A673 (cell line): ENCODE results near the gene LARGE1. TPM values are rescaled to one million over a fixed set of nuclear protein-coding genes. Genes with fewer than 3 reads are reported as not detected.

Experiments used
- BruUV-seq: library from RNA; stranded (reverse); fragments of 400-500 nt; replicated peaks from 2 replicates; lab custom pipeline; 2021; lab: Mats Ljungman, UMichigan
- CTCF ChIA-PET: fragments of 300-600 bp; sonication (Branson Sonifier 250); formaldehyde crosslinking; loops from one replicate; lab custom pipeline; 2022; ENCODE audit warnings: antibody characterized with exemption; lab: Charles Lee
- POLR2A ChIA-PET: fragments of 300-600 bp; sonication (Branson Sonifier 250); formaldehyde crosslinking; loops from one replicate; lab custom pipeline; 2022; ENCODE audit warnings: antibody characterized with exemption; ENCODE audit not compliant: low non-redundant PET; lab: Charles Lee
- DNase-seq: peaks from one replicate; pipeline ENCODE4 v3.0.0-alpha.2; 2015; ENCODE audit warnings: low spot score
- H3K27ac ChIP-seq: fragments of 200-600 bp; sonication (generic); 2 replicates; pipeline ENCODE4 v1.5.1; 2016; ENCODE audit warnings: mixed run types, low read depth, mild to moderate bottlenecking, mixed read lengths, antibody characterized with exemption, low read length; ENCODE audit not compliant: poor library complexity, severe bottlenecking
- H3K27me3 ChIP-seq: fragments of 200-600 bp; sonication (generic); replicated peaks from 2 replicates; pipeline ENCODE4 v1.6.1; 2017; ENCODE audit warnings: mixed run types, low read depth, mild to moderate bottlenecking, mixed read lengths, antibody characterized with exemption, low read length; ENCODE audit not compliant: insufficient read depth, poor library complexity
- H3K36me3 ChIP-seq: fragments of 200-600 bp; sonication (generic); 2 replicates; pipeline ENCODE4 v1.6.1; 2016; ENCODE audit warnings: mixed run types, mild to moderate bottlenecking, mixed read lengths, antibody characterized with exemption, low read length; ENCODE audit not compliant: insufficient read depth, poor library complexity, severe bottlenecking
- H3K4me1 ChIP-seq: fragments of 200-600 bp; sonication (generic); 2 replicates; pipeline ENCODE4 v1.6.1; 2017; ENCODE audit warnings: mixed run types, mild to moderate bottlenecking, mixed read lengths, antibody characterized with exemption, low read length; ENCODE audit not compliant: insufficient read depth, poor library complexity, severe bottlenecking
- H3K4me3 ChIP-seq: fragments of 200-600 bp; sonication (generic); 2 replicates; pipeline ENCODE4 v1.5.1; 2016; ENCODE audit warnings: low read depth, mixed run types, mild to moderate bottlenecking, mixed read lengths, low read length; ENCODE audit not compliant: poor library complexity, severe bottlenecking
- H3K9me3 ChIP-seq: fragments of 200-600 bp; sonication (generic); 2 replicates; pipeline ENCODE4 v1.6.1; 2016; ENCODE audit warnings: mixed run types, low read depth, mild to moderate bottlenecking, mixed read lengths, antibody characterized with exemption, low read length; ENCODE audit not compliant: poor library complexity, severe bottlenecking
- CTCF ChIP-seq: fragments of 300-800, 200-600 bp; sonication (generic); conservative IDR thresholded peaks from 2 replicates; pipeline ENCODE4 v1.5.1; 2017; ENCODE audit warnings: low read depth, mild to moderate bottlenecking, antibody characterized with exemption, low read length, moderate library complexity, mixed read lengths
- EZH2 ChIP-seq: fragments of 200-600 bp; sonication (generic); IDR thresholded peaks from 2 replicates; pipeline ENCODE4 v1.6.1; 2017; ENCODE audit warnings: borderline replicate concordance, low read depth, mild to moderate bottlenecking, mixed read lengths, antibody characterized with exemption, low read length; ENCODE audit not compliant: poor library complexity, severe bottlenecking
- intact Hi-C: fragments of 100-400 bp; cut with micrococcal nuclease; formaldehyde crosslinking; loops from one replicate; pipeline ENCODE4 v1.10.0; 2022; ENCODE audit not compliant: unreplicated experiment
- total RNA-seq: library from RNA; stranded (reverse); gene quantifications from 2 replicates; pipeline ENCODE4 v1.2.3, GENCODE V29; 2021

The LARGE1 gene
- total RNA-seq, 1 experiment from 2014 or later: not detected

- Histone ChIP-seq H3K4me3 (no peak overlapping the region), H3K27ac (no peak overlapping the region), H3K4me1 (no peaks in the 10 kb centered on the region), H3K27me3 (peaks cover 4% of the 10 kb centered on the region), H3K36me3 (no peaks in the 10 kb centered on the region), H3K9me3 (no peaks in the 10 kb centered on the region)
- no peak for TF ChIP-seq CTCF
- no peak for TF ChIP-seq EZH2
- ChIA-PET CTCF (no interaction called here), POLR2A (no interaction called here)
- BruUV-seq: no TSS peak
- intact Hi-C loops: no loop called here
- no peak for DNase-seq
These were observed 671.3 kb downstream of the LARGE1 start for GRCh38 chr22:33248948-33249347.

- Histone ChIP-seq H3K4me3 (no peak overlapping the region), H3K27me3 (peaks cover 4% of the 10 kb centered on the region), H3K36me3 (no peaks in the 10 kb centered on the region), H3K27ac (no peak overlapping the region), H3K9me3 (no peaks in the 10 kb centered on the region), H3K4me1 (no peaks in the 10 kb centered on the region)
- TF ChIP-seq EZH2: no peak
- no peak for TF ChIP-seq CTCF
- intact Hi-C loops: no loop called here
- no TSS peak for BruUV-seq
- ChIA-PET POLR2A (no interaction called here), CTCF (no interaction called here)
- no peak for DNase-seq
These were observed 672.5 kb downstream of the LARGE1 start for GRCh38 chr22:33247758-33248157.

GRCh38 chr22:33242078-33242477 lies 678.2 kb downstream of the LARGE1 start:
- Histone ChIP-seq H3K9me3 (no peaks in the 10 kb centered on the region), H3K4me3 (no peak overlapping the region), H3K36me3 (no peaks in the 10 kb centered on the region), H3K27me3 (peaks cover 6% of the 10 kb centered on the region), H3K4me1 (no peaks in the 10 kb centered on the region), H3K27ac (no peak overlapping the region)
- intact Hi-C loops: no loop called here
- CTCF ChIA-PET: no interaction called here
- TF ChIP-seq CTCF: no peak
- no peak for TF ChIP-seq EZH2
- no TSS peak for BruUV-seq
- no peak for DNase-seq
- POLR2A ChIA-PET: no interaction called here
